Smooth muscle cell of the umbilical artery (primary cell): ENCODE results near the gene PNN. TPM values are rescaled to one million over a fixed set of nuclear protein-coding genes. Genes with fewer than 3 reads are reported as not detected.

Experiments
- total RNA-seq: library from RNA; depleted of rRNA; stranded (reverse); fragments of >200 nt; gene quantifications from 2 replicates; pipeline ENCODE4 v1.2.3, GENCODE V29; 2014

The PNN gene
- 19.6 and 24.9 TPM in 2 replicates for total RNA-seq

DNA sequence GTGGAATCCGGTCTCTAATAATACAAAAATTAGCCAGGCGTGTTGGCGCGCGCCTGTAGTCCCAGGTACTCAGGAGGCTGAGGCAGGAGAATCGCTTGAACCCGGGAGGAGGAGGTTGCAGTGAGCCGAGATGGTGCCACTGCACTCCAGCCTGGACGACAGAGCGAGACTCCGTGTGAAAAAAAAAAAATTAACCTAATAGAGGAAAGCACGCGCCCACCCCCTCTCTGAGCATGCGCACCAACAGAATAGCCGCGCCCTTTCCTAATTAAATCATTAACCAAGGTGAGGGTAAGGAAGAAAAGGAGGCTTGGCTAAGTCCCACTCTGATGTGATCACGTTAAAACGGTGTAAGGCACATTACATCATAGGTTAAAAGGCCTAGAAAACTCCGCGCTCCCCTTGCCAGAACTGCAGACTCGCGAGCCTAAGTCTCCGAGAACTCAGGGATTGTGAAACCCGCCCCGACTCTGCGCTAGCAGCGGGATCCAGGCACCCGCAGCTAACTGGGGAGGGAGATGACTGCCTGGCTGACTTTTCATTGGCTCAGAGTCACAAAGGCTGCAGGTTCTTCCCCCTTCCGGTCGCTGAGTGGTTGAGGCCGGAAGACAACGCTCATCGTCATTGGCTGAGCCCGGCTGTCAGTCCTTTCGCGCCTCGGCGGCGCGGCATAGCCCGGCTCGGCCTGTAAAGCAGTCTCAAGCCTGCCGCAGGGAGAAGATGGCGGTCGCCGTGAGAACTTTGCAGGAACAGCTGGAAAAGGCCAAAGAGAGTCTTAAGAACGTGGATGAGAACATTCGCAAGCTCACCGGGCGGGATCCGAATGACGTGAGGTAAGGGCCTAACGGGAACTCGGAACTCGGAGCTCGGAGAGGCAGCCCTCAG lies at the start of gene PNN:
TSS of gene PNN (plus strand) at position 695 of the 885 bp plus-strand sequence. CDS start at position 721, 26 bp downstream.

Other genes starting within 250 kb of the PNN start
- gene SEC23A, start 72.0 kb upstream of the PNN start, total RNA-seq, result 633 and 704 TPM in 2 replicates
- gene GEMIN2, start 60.9 kb upstream of the PNN start, total RNA-seq, result 18.1 and 22.1 TPM in 2 replicates
- 28.6 and 29.7 TPM in 2 replicates for gene TRAPPC6B, start 4.9 kb upstream of the PNN start, total RNA-seq
- 20.2 and 25.2 TPM in 2 replicates for gene MIA2, start 58.7 kb downstream of the PNN start, total RNA-seq